ENCODE data around the gene KLHL4.
"Not testable (repeated sequence)": the region's sequence is repeated elsewhere in the genome, so short reads cannot be mapped to it uniquely, and the experiment has no call there.

The KLHL4 gene

GRCh38 chrX:87517571-87518141 lies at the start of gene KLHL4:
KLHL4 (plus strand) TSS chrX:87517802; CDS start chrX:87517894, 92 bp downstream.
- DNase-seq: peak; percentile 0

GRCh38 chrX:87468941-87469340 lies 48.7 kb upstream of the KLHL4 start:
- DNase-seq: no peak

- no peak for DNase-seq
Observed at GRCh38 chrX:87475793-87476192, 41.8 kb upstream of the KLHL4 start.

- DNase-seq: not testable (repeated sequence)
Observed at GRCh38 chrX:87478703-87479102, 38.9 kb upstream of the KLHL4 start.

- DNase-seq: no peak
Observed at GRCh38 chrX:87489071-87489470, 28.5 kb upstream of the KLHL4 start.

GRCh38 chrX:87515836-87516235 lies 1.8 kb upstream of the KLHL4 start:
- DNase-seq: no peak

GRCh38 chrX:87516717-87517121 lies 883 bp upstream of the KLHL4 start:
- no peak for DNase-seq

- no peak for DNase-seq
Observed at GRCh38 chrX:87518504-87518903, 902 bp downstream of the KLHL4 start.

GRCh38 chrX:87525771-87526229 lies 8.2 kb downstream of the KLHL4 start:
- no peak for DNase-seq

- no peak for DNase-seq
Observed at GRCh38 chrX:87526281-87526680, 8.7 kb downstream of the KLHL4 start.

- DNase-seq: no peak
Observed at GRCh38 chrX:87528487-87528886, 10.9 kb downstream of the KLHL4 start.

- DNase-seq: no peak
Observed at GRCh38 chrX:87571964-87572363, 54.4 kb downstream of the KLHL4 start.

GRCh38 chrX:87572901-87573300 lies 55.3 kb downstream of the KLHL4 start:
- no peak for DNase-seq

GRCh38 chrX:87578978-87579377 lies 61.4 kb downstream of the KLHL4 start:
- DNase-seq: no peak

- DNase-seq: no peak
Observed at GRCh38 chrX:87580862-87581261, 63.3 kb downstream of the KLHL4 start.

- no peak for DNase-seq
Observed at GRCh38 chrX:87582453-87582852, 64.9 kb downstream of the KLHL4 start.

GRCh38 chrX:87583679-87584078 lies 66.1 kb downstream of the KLHL4 start:
- DNase-seq: no peak

GRCh38 chrX:87616371-87616770 lies 98.8 kb downstream of the KLHL4 start:
- DNase-seq: no peak

GRCh38 chrX:87621697-87622096 lies 104.1 kb downstream of the KLHL4 start:
- no peak for DNase-seq

- DNase-seq: no peak
Observed at GRCh38 chrX:87626996-87627395, 109.4 kb downstream of the KLHL4 start.

GRCh38 chrX:87634361-87634760 lies 116.8 kb downstream of the KLHL4 start:
- DNase-seq: no peak

- no peak for DNase-seq
Observed at GRCh38 chrX:87636533-87636932, 118.9 kb downstream of the KLHL4 start.

GRCh38 chrX:87641439-87641838 lies 123.8 kb downstream of the KLHL4 start:
- DNase-seq: not testable (repeated sequence)

GRCh38 chrX:87661761-87662160 lies 144.2 kb downstream of the KLHL4 start:
- no peak for DNase-seq

GRCh38 chrX:87663421-87663820 lies 145.8 kb downstream of the KLHL4 start:
- DNase-seq: no peak

All from CD4-positive, alpha-beta T cell treated with Interleukin-12 subunit alpha and Interleukin-12 subunit beta, for 1 hour (primary cell).